Left colon (tissue), 2 donors: Measurements from ENCODE around the gene C19orf81. TPM values are rescaled to one million over a fixed set of nuclear protein-coding genes. Genes with fewer than 3 reads are reported as not detected.
A peak's percentile ranks its signal among the peaks of the same experiment; 100 is the strongest.

Source experiments
- ATAC-seq: fragments of 200-7000 bp; cut with Tn5 transposase; one replicate; pipeline ENCODE4 v1.9.1; 2020; ENCODE audit warnings: mild to moderate bottlenecking, moderate library complexity
- DNase-seq, 2 donors: peaks; one replicate each; pipeline ENCODE4 v3.0.0-alpha.2; 2020
- intact Hi-C, 2 donors: fragments of 100-400 bp; cut with DNase I in 1 of 2; cut with micrococcal nuclease in 1 of 2; formaldehyde crosslinking; loops; one replicate each; pipeline versions ENCODE4 v1.11.2 to v1.14.0; 2022; cut with DNase I, micrococcal nuclease
- total RNA-seq, 2 donors: library from RNA; stranded (reverse); fragmentation: NEBNext Ultra II Directional; extraction: Animal tissue kit (Norgen Biotek cat#: 25700); gene quantifications; one replicate each; pipeline ENCODE4 v1.2.1, GENCODE V29; 2021
- donor health status: DM: no; HTN: no; CAD: no.
- donor health status: DM: yes; HTN: yes; CAD: no.

Gene C19orf81
- total RNA-seq, 2 donors from 2014 or later: not detected

GRCh38 chr19:50654882-50655281, 5.6 kb downstream of the C19orf81 start:
- no peak for ATAC-seq
- DNase-seq: no peak
- intact Hi-C loops: no loop called here

- ATAC-seq (no peak), DNase-seq (no peak)
- intact Hi-C loops: no loop called here
Observed at GRCh38 chr19:50657222-50657669, 8.0 kb downstream of the C19orf81 start.

GRCh38 chr19:50657712-50658440, 8.6 kb downstream of the C19orf81 start:
- DNase-seq (peak; percentile 70 to 76), ATAC-seq (peak; percentile 72)
- intact Hi-C loops: no loop called here

- DNase-seq: peak in 1 of 2 donors; percentile 34
- ATAC-seq: peak; percentile 74
- intact Hi-C loops: no loop called here
Observed at GRCh38 chr19:50658441-50659317, 9.4 kb downstream of the C19orf81 start.

- no peak for ATAC-seq
- no peak for DNase-seq
- intact Hi-C loops: no loop called here
Observed at GRCh38 chr19:50659318-50660087, 10.3 kb downstream of the C19orf81 start.

GRCh38 chr19:50660088-50660366, 10.8 kb downstream of the C19orf81 start:
- DNase-seq (no peak), ATAC-seq (no peak)
- intact Hi-C loops: no loop called here

GRCh38 chr19:50661023-50661422, 11.8 kb downstream of the C19orf81 start:
- ATAC-seq (no peak), DNase-seq (no peak)
- intact Hi-C loops: no loop called here

- intact Hi-C loops: no loop called here
- DNase-seq: no peak
- no peak for ATAC-seq
Observed at GRCh38 chr19:50661766-50662650, 12.8 kb downstream of the C19orf81 start.

GRCh38 chr19:50662651-50663481, 13.6 kb downstream of the C19orf81 start:
- ATAC-seq: no peak
- no peak for DNase-seq
- intact Hi-C loops: no loop called here

- DNase-seq: no peak
- no peak for ATAC-seq
- intact Hi-C loops: no loop called here
Observed at GRCh38 chr19:50663482-50663790, 14.2 kb downstream of the C19orf81 start.

GRCh38 chr19:50664204-50664603, 15.0 kb downstream of the C19orf81 start:
- intact Hi-C loops: no loop called here
- no peak for ATAC-seq
- DNase-seq: no peak

GRCh38 chr19:50666346-50667176, 17.3 kb downstream of the C19orf81 start:
- no peak for ATAC-seq
- intact Hi-C loops: no loop called here
- no peak for DNase-seq

- no peak for DNase-seq
- no peak for ATAC-seq
- intact Hi-C loops: no loop called here
Observed at GRCh38 chr19:50667177-50667758, 18.0 kb downstream of the C19orf81 start.

GRCh38 chr19:50667759-50668231, 18.6 kb downstream of the C19orf81 start:
- intact Hi-C loops: no loop called here
- ATAC-seq (no peak), DNase-seq (no peak)

GRCh38 chr19:50668416-50668815, 19.2 kb downstream of the C19orf81 start:
- intact Hi-C loops: no loop called here
- DNase-seq (no peak), ATAC-seq (no peak)

GRCh38 chr19:50668879-50669278, 19.6 kb downstream of the C19orf81 start:
- DNase-seq (no peak), ATAC-seq (no peak)
- intact Hi-C loops: no loop called here
